ENCODE measurements around the gene ALDOA. TPM values are rescaled to one million over a fixed set of nuclear protein-coding genes. Genes with fewer than 3 reads are reported as not detected.
A peak's percentile ranks its signal among the peaks of the same experiment; 100 is the strongest.

ALDOA gene
- polyA plus RNA-seq, 3 donors, result 551 to 1,251 (median 711) TPM

- no peak overlapping the region for H3K27ac ChIP-seq (ENCODE audit: low read depth, low read length)
- 76 to 87% (median 86%) methylated on average over 18 of the region's 18 CpGs for WGBS, 3 donors
These were observed 18.7 kb downstream of the ALDOA start for GRCh38 chr16:30084096-30084815.

- 49 to 76% (median 54%) methylated on average over 15 to 17 of the region's 17 CpGs for WGBS, 3 donors
- H3K27ac ChIP-seq (ENCODE audit: low read depth, low read length), result no peak overlapping the region
These were observed 19.2 kb downstream of the ALDOA start for GRCh38 chr16:30084816-30085159.

GRCh38 chr16:30085247-30085646 is 19.7 kb downstream of the ALDOA start:
- WGBS, 3 donors, result 56 to 64% (median 58%) methylated on average over 3 of the region's 3 CpGs
- no peak overlapping the region for H3K27ac ChIP-seq (ENCODE audit: low read depth, low read length)

GRCh38 chr16:30085820-30086219 is 20.3 kb downstream of the ALDOA start:
- H3K27ac ChIP-seq (ENCODE audit: low read depth, low read length), result no peak overlapping the region

GRCh38 chr16:30086291-30087140 is 21.0 kb downstream of the ALDOA start:
- no peak overlapping the region for H3K27ac ChIP-seq (ENCODE audit: low read depth, low read length)
- WGBS, 3 donors, result 80 to 85% (median 81%) methylated on average over 25 to 27 of the region's 27 CpGs

More at GRCh38 chr16:30085820-30086219, 20.3 kb downstream of the ALDOA start:
- 80 to 81% (median 81%) methylated on average over 6 of the region's 6 CpGs for WGBS, 3 donors

GRCh38 chr16:30087181-30087898 is 21.8 kb downstream of the ALDOA start:
- H3K27ac ChIP-seq (ENCODE audit: low read depth, low read length), result no peak overlapping the region
- 77 to 90% (median 81%) methylated on average over 11 of the region's 11 CpGs for WGBS, 3 donors

GRCh38 chr16:30088237-30088831 is 22.8 kb downstream of the ALDOA start:
- WGBS, 3 donors, result 81 to 84% (median 83%) methylated on average over 10 of the region's 10 CpGs
- H3K27ac ChIP-seq (ENCODE audit: low read depth, low read length), result no peak overlapping the region

- WGBS, 3 donors, result 84 to 90% (median 88%) methylated on average over 22 of the region's 22 CpGs
- no peak overlapping the region for H3K27ac ChIP-seq (ENCODE audit: low read depth, low read length)
These were observed 23.5 kb downstream of the ALDOA start for GRCh38 chr16:30088832-30089624.

- 57 to 76% (median 66%) methylated on average over 26 of the region's 26 CpGs for WGBS, 3 donors
- no peak overlapping the region for H3K27ac ChIP-seq (ENCODE audit: low read depth, low read length)
These were observed 25.2 kb downstream of the ALDOA start for GRCh38 chr16:30090610-30091331.

- WGBS, 3 donors, result 1% methylated on average over 70 to 76 of the region's 76 CpGs
These were observed 26.2 kb downstream of the ALDOA start, which contains the start of gene TBX6 for GRCh38 chr16:30091474-30092372. TSS of gene TBX6 (minus strand) at chr16:30091924. CDS start at chr16:30091193, 731 bp downstream.

GRCh38 chr16:30092373-30093010 is 26.9 kb downstream of the ALDOA start:
- WGBS, 3 donors, result 5 to 17% (median 6%) methylated on average over 19 to 22 of the region's 22 CpGs
- peak overlapping the region; percentile 38 for H3K27ac ChIP-seq (ENCODE audit: low read depth, low read length)

More at GRCh38 chr16:30091474-30092372, 26.2 kb downstream of the ALDOA start, which contains the start of gene TBX6:
- H3K27ac ChIP-seq (ENCODE audit: low read depth, low read length), result peak within 1 kb of the TSS; percentile 38

GRCh38 chr16:30094541-30095165 is 29.1 kb downstream of the ALDOA start:
- WGBS, 3 donors, result 75 to 80% (median 75%) methylated on average over 11 of the region's 11 CpGs
- no peak overlapping the region for H3K27ac ChIP-seq (ENCODE audit: low read depth, low read length)

GRCh38 chr16:30095166-30096078 is 29.9 kb downstream of the ALDOA start:
- no peak overlapping the region for H3K27ac ChIP-seq (ENCODE audit: low read depth, low read length)
- WGBS, 3 donors, result 7 to 11% (median 7%) methylated on average over 33 to 47 of the region's 47 CpGs

GRCh38 chr16:30096105-30096861 is 30.7 kb downstream of the ALDOA start, which contains the start of gene YPEL3:
TSS of gene YPEL3 (minus strand) at chr16:30096213. CDS start at chr16:30095482, 731 bp downstream.
- peak within 1 kb of the TSS; percentile 81 for H3K27ac ChIP-seq (ENCODE audit: low read depth, low read length)
- WGBS, 3 donors, result 9 to 12% (median 11%) methylated on average over 54 to 77 of the region's 77 CpGs
